Muscle of back (tissue), 11 donors: ENCODE measurements around the gene ERC2. TPM values are rescaled to one million over a fixed set of nuclear protein-coding genes. Genes with fewer than 3 reads are reported as not detected.

Experiments
- DNase-seq, 3 donors: peaks; one replicate each; pipeline versions ENCODE4 v3.0.0 to v3.0.0-alpha.2; 2013
- polyA plus RNA-seq, 10 donors: library from polyadenylated mRNA; unstranded; fragments of 120-200 nt; gene quantifications; one replicate each; pipeline ENCODE4 v1.2.1, GENCODE V29; 2013; ENCODE audit not compliant: insufficient read length in 10 of 10

The ERC2 gene
- polyA plus RNA-seq, 10 donors: 0.76 to 2.5 (median 1.6) TPM

GRCh38 chr3:55935241-55935640 is 533.0 kb downstream of the ERC2 start:
- DNase-seq: no peak

- no peak for DNase-seq
Measured at GRCh38 chr3:55934771-55935170, 533.5 kb downstream of the ERC2 start.

- no peak for DNase-seq
Measured at GRCh38 chr3:55929154-55929869, 539.0 kb downstream of the ERC2 start.

GRCh38 chr3:55923626-55924025 is 544.6 kb downstream of the ERC2 start:
- DNase-seq: no peak

GRCh38 chr3:55923207-55923606 is 545.1 kb downstream of the ERC2 start:
- no peak for DNase-seq

- no peak for DNase-seq
Measured at GRCh38 chr3:55912880-55913279, 555.4 kb downstream of the ERC2 start.

- DNase-seq: no peak
Measured at GRCh38 chr3:55911266-55911665, 557.0 kb downstream of the ERC2 start.

GRCh38 chr3:55910543-55910942 is 557.7 kb downstream of the ERC2 start:
- DNase-seq: no peak

GRCh38 chr3:55909373-55909772 is 558.9 kb downstream of the ERC2 start:
- no peak for DNase-seq

GRCh38 chr3:55907616-55908015 is 560.7 kb downstream of the ERC2 start:
- no peak for DNase-seq

GRCh38 chr3:55906896-55907295 is 561.4 kb downstream of the ERC2 start:
- DNase-seq: no peak

GRCh38 chr3:55904716-55905115 is 563.6 kb downstream of the ERC2 start:
- DNase-seq: no peak

GRCh38 chr3:55903680-55904079 is 564.6 kb downstream of the ERC2 start:
- no peak for DNase-seq

- DNase-seq: peak in 1 of 3 donors; percentile 74
Measured at GRCh38 chr3:55902221-55902900, 565.9 kb downstream of the ERC2 start.

GRCh38 chr3:55899887-55900286 is 568.4 kb downstream of the ERC2 start:
- DNase-seq: no peak

GRCh38 chr3:55897573-55898224 is 570.6 kb downstream of the ERC2 start:
- no peak for DNase-seq

- DNase-seq: no peak
Measured at GRCh38 chr3:55895897-55896566, 572.2 kb downstream of the ERC2 start.

- DNase-seq: no peak
Measured at GRCh38 chr3:55894605-55895004, 573.7 kb downstream of the ERC2 start.

GRCh38 chr3:55893045-55893664 is 575.1 kb downstream of the ERC2 start:
- DNase-seq: no peak

GRCh38 chr3:55891106-55891505 is 577.2 kb downstream of the ERC2 start:
- no peak for DNase-seq

- no peak for DNase-seq
Measured at GRCh38 chr3:55888282-55888885, 579.9 kb downstream of the ERC2 start.

GRCh38 chr3:55885721-55886120 is 582.5 kb downstream of the ERC2 start:
- no peak for DNase-seq
